Mesendoderm (in vitro differentiated cells): ENCODE results near the gene ITGA6.

ENCODE experiments used
- DNase-seq: peaks from one replicate; pipeline ENCODE4 v3.0.0; 2013
- H2AK5ac ChIP-seq: 2 replicates; pipeline ENCODE4 v1.6.1; 2013; ENCODE audit warnings: low read length, inconsistent platforms
- H2BK120ac ChIP-seq: 2 replicates; pipeline ENCODE4 v1.6.1; 2013; ENCODE audit warnings: low read depth, mild to moderate bottlenecking, low read length, moderate library complexity, mixed read lengths
- H2BK15ac ChIP-seq: replicated peaks from 2 replicates; pipeline ENCODE4 v1.6.1; 2013; ENCODE audit warnings: low read depth, mild to moderate bottlenecking, moderate library complexity
- H2BK5ac ChIP-seq: 2 replicates; pipeline ENCODE4 v1.6.1; 2013; ENCODE audit warnings: low read length, inconsistent platforms
- H3K18ac ChIP-seq: 2 replicates; pipeline ENCODE4 v1.6.1; 2013; ENCODE audit warnings: mild to moderate bottlenecking, low read length, mixed read lengths
- H3K23ac ChIP-seq: one replicate; pipeline ENCODE4 v1.6.1; 2013; ENCODE audit warnings: low read length
- H3K27ac ChIP-seq: 2 replicates; pipeline ENCODE4 v1.5.1; 2013; ENCODE audit warnings: low read depth, mild to moderate bottlenecking, inconsistent platforms, low read length, moderate library complexity
- H3K27me3 ChIP-seq: 2 replicates; pipeline ENCODE4 v1.6.1; 2013; ENCODE audit warnings: low read length, control low read depth, mild to moderate bottlenecking, inconsistent platforms; ENCODE audit not compliant: insufficient read depth, poor library complexity
- H3K36me3 ChIP-seq: 2 replicates; pipeline ENCODE4 v1.6.1; 2013; ENCODE audit warnings: low read length, inconsistent platforms; ENCODE audit not compliant: control insufficient read depth, insufficient read depth
- H3K4ac ChIP-seq: one replicate; pipeline ENCODE4 v1.6.1; 2013; ENCODE audit warnings: low read depth, mild to moderate bottlenecking, low read length, moderate library complexity
- H3K4me1 ChIP-seq: 2 replicates; pipeline ENCODE4 v1.6.1; 2013; ENCODE audit warnings: low read depth, low read length, inconsistent platforms; ENCODE audit not compliant: control insufficient read depth
- H3K4me2 ChIP-seq: 2 replicates; pipeline ENCODE4 v1.6.1; 2013; ENCODE audit warnings: low read length
- H3K4me3 ChIP-seq: 2 replicates; pipeline ENCODE4 v1.5.1; 2013; ENCODE audit warnings: mild to moderate bottlenecking, low read length
- H3K56ac ChIP-seq: one replicate; pipeline ENCODE4 v1.6.1; 2013; ENCODE audit warnings: low read length
- H3K79me1 ChIP-seq: 2 replicates; pipeline ENCODE4 v1.6.1; 2013; ENCODE audit warnings: low read length, inconsistent platforms
- H3K79me2 ChIP-seq: 2 replicates; pipeline ENCODE4 v1.6.1; 2013; ENCODE audit warnings: mild to moderate bottlenecking, low read length; ENCODE audit not compliant: control insufficient read depth, insufficient read depth
- H3K9ac ChIP-seq: 2 replicates; pipeline ENCODE4 v1.6.1; 2013; ENCODE audit warnings: low read length, inconsistent platforms
- H4K5ac ChIP-seq: one replicate; pipeline ENCODE4 v1.6.1; 2013; ENCODE audit warnings: low read length
- H4K8ac ChIP-seq: one replicate; pipeline ENCODE4 v1.6.1; 2013; ENCODE audit warnings: low read depth, mild to moderate bottlenecking, control low read depth, low read length, moderate library complexity
- WGBS: extraction: QIAGEN DNeasy Blood & Tissue Kit; methylation state at CpG from one replicate; pipeline ENCODE4 v1.1.7; 2013; ENCODE audit warnings: low lambda C conversion rate, missing lambda C conversion rate; ENCODE audit not compliant: insufficient coverage; ENCODE audit errors: extremely low coverage; 5-methylcytosine and 5-hydroxymethylcytosine counted together

Gene ITGA6

GRCh38 chr2:172447811-172448493 is 20.6 kb downstream of the ITGA6 start:
- DNase-seq: no peak
- H3K4me1 ChIP-seq: peaks cover 2% of the 10 kb centered on the region

GRCh38 chr2:172448544-172449267 is 21.3 kb downstream of the ITGA6 start:
- H3K27me3 ChIP-seq: no peaks in the 10 kb centered on the region
- no peak overlapping the region for H3K23ac ChIP-seq
- no peak overlapping the region for H3K56ac ChIP-seq
- H2BK5ac ChIP-seq: no peak overlapping the region
- no CpG with 5 or more reads among the region's 3 CpGs for WGBS
- H3K27ac ChIP-seq: no peak overlapping the region
- H3K9ac ChIP-seq: no peak overlapping the region
- no peaks in the 10 kb centered on the region for H3K79me1 ChIP-seq
- H3K4ac ChIP-seq: no peak overlapping the region
- H3K18ac ChIP-seq: no peak overlapping the region
- H3K4me1 ChIP-seq: peaks cover 2% of the 10 kb centered on the region
- H2AK5ac ChIP-seq: no peak overlapping the region
- H3K36me3 ChIP-seq: no peaks in the 10 kb centered on the region
- H2BK120ac ChIP-seq: no peak overlapping the region
- H3K4me2 ChIP-seq: no peak overlapping the region
- peaks cover 2% of the 10 kb centered on the region for H3K79me2 ChIP-seq
- no peak overlapping the region for H4K8ac ChIP-seq
- no peak overlapping the region for H3K4me3 ChIP-seq
- H2BK15ac ChIP-seq: no peak overlapping the region
- no peak overlapping the region for H4K5ac ChIP-seq
- DNase-seq: no peak

More at GRCh38 chr2:172447811-172448493, 20.6 kb downstream of the ITGA6 start:
- Histone ChIP-seq H3K56ac (no peak overlapping the region), H3K79me1 (no peaks in the 10 kb centered on the region), H2BK15ac (no peak overlapping the region), H3K36me3 (no peaks in the 10 kb centered on the region), H3K27me3 (no peaks in the 10 kb centered on the region), H3K4me2 (no peak overlapping the region), H2AK5ac (no peak overlapping the region), H3K4me3 (no peak overlapping the region), H4K5ac (no peak overlapping the region), H2BK120ac (no peak overlapping the region), H4K8ac (no peak overlapping the region), H3K79me2 (peaks cover 2% of the 10 kb centered on the region), H3K4ac (no peak overlapping the region), H3K23ac (no peak overlapping the region), H2BK5ac (no peak overlapping the region), H3K9ac (no peak overlapping the region), H3K18ac (no peak overlapping the region), H3K27ac (no peak overlapping the region)
- WGBS: no CpG with 5 or more reads among the region's 5 CpGs

- H2BK15ac ChIP-seq: no peak overlapping the region
- no peak overlapping the region for H3K4me3 ChIP-seq
- H3K4me2 ChIP-seq: no peak overlapping the region
- H3K27ac ChIP-seq: no peak overlapping the region
- WGBS: no CpG with 5 or more reads among the region's 8 CpGs
- H3K36me3 ChIP-seq: no peaks in the 10 kb centered on the region
- H3K4ac ChIP-seq: no peak overlapping the region
- H3K27me3 ChIP-seq: no peaks in the 10 kb centered on the region
- no peak overlapping the region for H4K8ac ChIP-seq
- peaks cover 7% of the 10 kb centered on the region for H3K4me1 ChIP-seq
- H3K79me2 ChIP-seq: peaks cover 2% of the 10 kb centered on the region
- H3K18ac ChIP-seq: no peak overlapping the region
- no peak overlapping the region for H3K23ac ChIP-seq
- no peak overlapping the region for H2AK5ac ChIP-seq
- H2BK120ac ChIP-seq: no peak overlapping the region
- H2BK5ac ChIP-seq: no peak overlapping the region
- H4K5ac ChIP-seq: no peak overlapping the region
- DNase-seq: no peak
- H3K9ac ChIP-seq: no peak overlapping the region
- H3K56ac ChIP-seq: no peak overlapping the region
- no peaks in the 10 kb centered on the region for H3K79me1 ChIP-seq
These were observed 22.6 kb downstream of the ITGA6 start for GRCh38 chr2:172449911-172450550.

- no peak overlapping the region for H3K4ac ChIP-seq
These were observed 24.5 kb downstream of the ITGA6 start for GRCh38 chr2:172451923-172452322.

GRCh38 chr2:172452845-172453244 is 25.5 kb downstream of the ITGA6 start:
- no peak for DNase-seq
- H3K56ac ChIP-seq: no peak overlapping the region

More at GRCh38 chr2:172451923-172452322, 24.5 kb downstream of the ITGA6 start:
- Histone ChIP-seq H3K9ac (no peak overlapping the region), H3K79me1 (no peaks in the 10 kb centered on the region), H3K36me3 (no peaks in the 10 kb centered on the region), H4K5ac (no peak overlapping the region), H3K4me1 (peaks cover 10% of the 10 kb centered on the region), H3K27me3 (no peaks in the 10 kb centered on the region), H3K18ac (no peak overlapping the region), H2BK15ac (no peak overlapping the region), H2BK5ac (no peak overlapping the region), H3K4me2 (no peak overlapping the region), H2AK5ac (no peak overlapping the region), H3K4me3 (no peak overlapping the region), H3K79me2 (peaks cover 2% of the 10 kb centered on the region), H3K23ac (no peak overlapping the region), H2BK120ac (no peak overlapping the region), H3K27ac (no peak overlapping the region), H3K56ac (no peak overlapping the region), H4K8ac (no peak overlapping the region)
- 100% methylated on average over 1 of the region's 5 CpGs for WGBS
- DNase-seq: no peak

More at GRCh38 chr2:172452845-172453244, 25.5 kb downstream of the ITGA6 start:
- H3K4me1 ChIP-seq: peaks cover 10% of the 10 kb centered on the region
- no peak overlapping the region for H3K9ac ChIP-seq
- no peaks in the 10 kb centered on the region for H3K79me1 ChIP-seq
- H2BK120ac ChIP-seq: no peak overlapping the region
- no peak overlapping the region for H3K18ac ChIP-seq
- no CpG with 5 or more reads among the region's 2 CpGs for WGBS
- peaks cover 2% of the 10 kb centered on the region for H3K79me2 ChIP-seq
- no peak overlapping the region for H3K4ac ChIP-seq
- no peak overlapping the region for H3K4me2 ChIP-seq
- H4K5ac ChIP-seq: no peak overlapping the region
- no peak overlapping the region for H2BK5ac ChIP-seq
- no peak overlapping the region for H4K8ac ChIP-seq
- no peak overlapping the region for H3K23ac ChIP-seq
- no peak overlapping the region for H3K27ac ChIP-seq
- no peaks in the 10 kb centered on the region for H3K36me3 ChIP-seq
- no peak overlapping the region for H2BK15ac ChIP-seq
- no peak overlapping the region for H3K4me3 ChIP-seq
- H2AK5ac ChIP-seq: no peak overlapping the region
- H3K27me3 ChIP-seq: no peaks in the 10 kb centered on the region
